Dendritic cell treated with granulocyte-macrophage colony-stimulating factor and Interleukin-4, amounts not matched to agents 40 ng/mL and 50 ng/mL, for 4 days (primary cell): ENCODE data around the gene HNRNPK.

Experiments
- H3K27ac Mint-ChIP-seq: one replicate; pipeline ENCODE4 v1.8.0; 2022; ENCODE audit warnings: mild to moderate bottlenecking, mixed read lengths
- H3K27me3 Mint-ChIP-seq: one replicate; pipeline ENCODE4 v1.8.0; 2022; ENCODE audit warnings: mild to moderate bottlenecking, mixed read lengths
- H3K36me3 Mint-ChIP-seq: one replicate; pipeline ENCODE4 v1.8.0; 2022; ENCODE audit warnings: low read depth, mixed read lengths
- H3K4me1 Mint-ChIP-seq: one replicate; pipeline ENCODE4 v1.8.0; 2022; ENCODE audit warnings: low read depth, mixed read lengths
- H3K4me3 Mint-ChIP-seq: one replicate; pipeline ENCODE4 v1.8.0; 2022; ENCODE audit warnings: mild to moderate bottlenecking, moderate library complexity, mixed read lengths
- H3K9me3 Mint-ChIP-seq: one replicate; pipeline ENCODE4 v1.8.0; 2022; ENCODE audit warnings: mixed read lengths
- intact Hi-C: fragments of 100-400 bp; cut with micrococcal nuclease; formaldehyde crosslinking; loops from one replicate; pipeline ENCODE4 v1.15.0; 2022

HNRNPK gene

DNA sequence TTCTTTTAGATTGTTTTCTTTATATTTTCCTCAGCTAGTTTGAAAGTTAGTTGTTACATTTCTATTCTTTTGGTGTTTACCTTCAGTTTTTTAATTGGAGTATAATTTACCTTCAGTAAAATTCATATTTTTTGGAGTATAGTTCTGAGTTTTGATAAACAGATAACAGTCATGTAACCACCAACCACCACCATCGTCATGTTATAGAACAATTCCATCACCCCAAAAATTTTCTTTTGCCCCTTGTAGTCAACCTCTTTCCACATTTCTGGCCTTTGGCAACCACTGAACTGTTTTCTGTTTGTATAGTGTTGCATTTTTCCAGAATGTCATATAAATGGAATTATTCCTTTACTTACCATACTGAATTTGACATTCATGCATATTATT, 7.4 kb upstream of the HNRNPK start:
- H3K4me1 Mint-ChIP-seq = peaks cover 36% of the 10 kb centered on the region
- no peak overlapping the region for H3K4me3 Mint-ChIP-seq
- H3K9me3 Mint-ChIP-seq = no peaks in the 10 kb centered on the region
- peaks cover 40% of the 10 kb centered on the region for H3K36me3 Mint-ChIP-seq
- H3K27ac Mint-ChIP-seq = peak overlapping the region; percentile 36
- intact Hi-C loops = no loop called here
- no peaks in the 10 kb centered on the region for H3K27me3 Mint-ChIP-seq

DNA sequence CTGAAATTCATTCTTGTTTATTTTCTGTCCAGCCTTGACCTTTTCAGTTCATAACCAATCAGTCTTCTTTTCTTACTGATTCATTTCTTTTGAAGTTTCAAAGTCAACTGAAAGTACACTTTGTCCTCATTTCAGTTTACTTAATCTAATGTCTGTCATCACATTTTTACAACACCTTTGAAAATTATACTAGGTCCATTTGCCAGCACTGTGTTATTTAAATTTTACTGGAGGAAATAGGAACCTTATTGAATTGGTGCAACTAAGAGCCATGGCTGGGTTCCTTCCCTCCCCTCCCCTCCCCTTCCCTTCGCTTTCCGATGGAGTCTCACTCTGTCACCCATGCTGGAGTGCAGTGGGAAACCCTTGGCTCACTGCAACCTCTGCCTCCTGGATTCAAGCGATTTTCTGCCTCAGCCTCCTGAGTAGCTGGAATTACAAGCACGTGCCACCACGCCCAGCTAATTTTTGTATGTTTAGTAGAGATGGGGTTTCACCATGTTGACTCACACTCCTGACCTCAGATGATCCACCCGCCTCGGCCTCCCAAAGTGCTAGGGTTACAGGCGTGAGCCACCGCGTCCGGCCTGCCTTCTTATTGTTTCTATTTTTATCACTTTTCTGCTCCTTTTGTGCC, 6.9 kb upstream of the HNRNPK start:
- Mint-ChIP-seq H3K36me3 (peaks cover 41% of the 10 kb centered on the region), H3K4me3 (no peak overlapping the region), H3K27ac (peak overlapping the region; percentile 36), H3K4me1 (peaks cover 38% of the 10 kb centered on the region), H3K9me3 (no peaks in the 10 kb centered on the region), H3K27me3 (no peaks in the 10 kb centered on the region)
- intact Hi-C loops = no loop called here

DNA sequence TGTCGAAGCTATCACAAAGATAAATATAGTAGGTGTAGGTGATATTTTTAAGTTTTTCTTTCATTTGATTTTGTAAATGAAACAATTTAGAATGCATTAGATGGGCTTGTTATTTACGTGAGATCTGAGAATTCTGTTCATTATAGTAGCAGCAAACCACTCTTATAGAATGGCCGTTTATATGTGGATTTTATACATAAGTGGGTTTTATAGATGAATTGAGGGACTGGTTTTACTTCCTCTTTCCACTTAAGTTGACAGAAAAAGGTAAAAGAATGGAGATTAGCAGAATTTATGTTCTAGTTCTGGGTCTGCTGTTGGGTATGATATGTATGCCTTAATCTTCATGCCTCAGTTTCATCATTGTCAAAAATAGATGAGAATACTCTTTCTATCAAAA, 6.2 kb upstream of the HNRNPK start:
- intact Hi-C loops = no loop called here
- H3K4me1 Mint-ChIP-seq = peaks cover 43% of the 10 kb centered on the region
- no peaks in the 10 kb centered on the region for H3K27me3 Mint-ChIP-seq
- no peak overlapping the region for H3K4me3 Mint-ChIP-seq
- H3K27ac Mint-ChIP-seq = no peak overlapping the region
- no peaks in the 10 kb centered on the region for H3K9me3 Mint-ChIP-seq
- H3K36me3 Mint-ChIP-seq = peaks cover 47% of the 10 kb centered on the region

DNA sequence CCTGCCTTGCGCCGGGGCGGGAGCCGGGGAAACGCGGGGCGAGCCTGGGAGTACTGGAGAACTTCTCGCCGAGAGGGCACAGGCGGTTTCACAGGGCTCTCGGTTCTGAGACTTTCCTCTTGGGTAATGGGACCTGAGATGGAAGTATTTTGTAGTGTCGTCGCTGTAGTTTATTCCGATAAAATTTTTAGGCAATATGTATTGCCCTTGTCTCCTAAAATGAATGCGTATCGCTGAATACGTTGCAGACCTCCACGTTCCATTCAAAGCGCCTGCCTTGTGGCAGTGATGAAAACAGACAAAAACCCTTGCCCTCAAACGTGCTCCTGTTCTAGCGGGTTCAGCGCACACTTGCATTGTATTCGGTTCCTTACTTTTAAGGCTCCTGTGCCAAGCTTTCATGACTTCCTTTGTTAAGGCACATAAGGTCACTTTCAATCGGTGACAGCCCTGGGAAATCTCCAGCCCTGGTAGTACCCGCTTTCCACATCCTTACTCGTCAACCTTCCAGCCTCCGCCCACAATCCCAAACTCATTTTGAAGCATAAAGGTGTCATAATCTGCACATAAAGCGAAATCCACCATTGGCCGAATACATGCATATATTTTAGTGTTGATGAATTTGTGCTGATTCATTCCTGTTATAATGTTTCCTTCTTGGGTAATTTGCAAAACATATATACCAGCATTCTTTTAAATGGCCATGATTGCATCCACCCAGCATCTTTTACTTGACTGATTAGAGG, 1.3 kb upstream of the HNRNPK start:
- peaks cover 62% of the 10 kb centered on the region for H3K36me3 Mint-ChIP-seq
- intact Hi-C loops = loop anchor here (5.0 kb wide), 1 partner anchor 1961 kb away; the partner anchor contains the start of gene NAA35
- H3K27ac Mint-ChIP-seq = peak overlapping the region; percentile 99
- H3K4me1 Mint-ChIP-seq = peaks cover 38% of the 10 kb centered on the region
- no peaks in the 10 kb centered on the region for H3K9me3 Mint-ChIP-seq
- H3K4me3 Mint-ChIP-seq = peak overlapping the region; percentile 97
- H3K27me3 Mint-ChIP-seq = no peaks in the 10 kb centered on the region

DNA sequence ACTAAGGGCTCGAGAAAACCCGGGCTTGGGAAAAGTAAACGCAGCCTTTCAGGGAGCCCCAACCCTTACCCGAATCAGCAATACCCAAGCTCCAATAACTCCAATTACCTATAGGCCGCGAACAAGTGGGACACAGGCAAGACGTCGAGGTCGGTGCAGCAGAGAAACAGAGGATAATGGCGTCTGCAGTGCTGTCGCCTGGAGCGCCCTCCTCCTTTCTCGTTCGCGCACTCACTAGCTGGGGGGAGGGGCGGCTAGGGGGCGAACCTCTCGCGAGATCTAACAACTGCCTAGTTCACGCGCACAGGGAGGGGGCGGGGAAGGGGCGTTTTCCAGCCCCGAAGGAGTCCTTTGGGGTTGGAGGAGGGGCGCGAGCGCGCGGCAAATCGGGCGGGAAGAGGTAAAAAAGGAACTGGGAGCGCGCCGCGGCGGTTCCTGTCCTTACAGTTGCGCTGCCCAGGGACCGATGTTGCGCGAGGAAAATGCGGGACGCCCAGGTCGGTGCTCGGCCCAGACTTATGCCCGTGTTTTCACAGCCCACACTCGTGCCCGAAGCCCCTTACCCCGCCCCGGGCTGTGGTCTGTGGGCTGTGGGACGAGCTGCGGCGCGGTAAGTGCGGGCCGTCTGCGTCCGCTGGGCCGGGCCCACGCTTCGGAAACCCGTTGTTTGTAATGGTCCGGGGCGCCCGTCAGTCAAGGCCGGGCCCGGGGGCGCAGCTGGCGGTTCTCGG, 545 bp upstream of the HNRNPK start, which contains the start of gene RMI1:
Gene RMI1 (plus strand): TSS at position 411 of the 731 bp plus-strand sequence. CDS start 20,182 bp downstream, outside the sequence.
- Mint-ChIP-seq H3K4me1 (peaks cover 37% of the 10 kb centered on the region), H3K27ac (peak within 1 kb of the TSS; percentile 99), H3K9me3 (no peaks in the 10 kb centered on the region), H3K36me3 (peaks cover 69% of the 10 kb centered on the region), H3K4me3 (peak within 1 kb of the TSS; percentile 97), H3K27me3 (no peaks in the 10 kb centered on the region)
- intact Hi-C loops = loop anchor here (1.0 to 5.0 kb wide), 3 partner anchors 24 to 1962 kb away; partner anchors contain the start of genes KIF27 and NAA35

DNA sequence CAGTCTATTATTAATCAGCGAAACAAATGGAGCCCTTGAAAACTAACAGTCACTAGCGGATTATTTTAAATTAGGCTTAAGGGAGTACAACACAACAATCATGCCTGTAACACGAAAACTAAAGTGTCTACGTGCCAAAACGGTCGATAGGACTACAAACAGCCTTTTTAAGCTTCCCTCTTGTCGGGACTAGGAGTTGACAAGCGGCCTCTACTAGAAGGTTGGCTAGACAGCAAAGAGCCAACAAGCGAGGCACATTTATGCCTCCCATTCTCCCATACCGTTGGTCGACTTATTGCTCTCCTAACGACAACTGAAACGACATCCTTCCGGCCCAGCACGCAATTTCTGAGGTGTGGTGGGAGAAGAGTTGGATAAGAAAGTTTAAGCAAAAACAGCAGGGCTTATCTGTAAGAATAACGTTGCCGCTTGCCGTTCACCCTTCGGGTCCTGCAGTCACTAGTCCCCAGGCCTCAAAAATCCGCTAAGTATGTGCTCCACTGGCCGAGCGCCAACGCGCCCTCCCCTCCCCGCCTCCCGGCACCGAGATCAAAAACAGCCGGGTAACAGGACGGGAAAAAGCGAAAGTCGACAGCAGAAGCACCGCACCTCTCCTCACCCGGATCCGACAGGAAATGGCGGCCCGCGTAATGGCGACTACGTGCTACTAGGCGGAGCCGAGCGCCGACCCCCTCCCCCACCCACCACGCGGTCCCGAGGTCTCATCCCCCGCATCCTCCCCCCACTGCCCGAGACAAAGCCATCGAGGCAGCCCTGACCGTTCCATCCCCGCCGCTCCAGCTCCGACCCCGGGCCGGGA, 813 bp downstream of the HNRNPK start:
- intact Hi-C loops = loop anchor here (10.0 kb wide), 1 partner anchor 274 kb away; the partner anchor contains the start of gene UBQLN1

DNA sequence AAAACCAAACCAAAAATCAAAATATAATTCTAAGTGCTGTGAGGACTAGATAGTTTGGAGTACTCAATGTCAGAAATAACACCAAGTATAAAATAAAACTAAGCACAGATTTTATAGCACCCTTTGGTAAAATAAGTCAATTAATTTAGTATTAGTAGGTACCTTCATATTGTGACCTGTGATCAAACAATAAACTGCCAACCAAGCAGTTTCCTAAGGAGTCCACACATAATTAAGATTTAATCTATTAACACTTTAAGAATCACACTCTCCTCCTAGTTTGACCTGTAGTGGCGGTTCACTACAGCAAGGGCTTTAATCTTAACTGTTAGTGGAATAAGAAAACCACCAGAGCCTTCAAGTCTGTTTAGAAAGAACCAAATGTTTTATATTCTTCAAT, 2.8 kb downstream of the HNRNPK start:
- H3K27me3 Mint-ChIP-seq = no peaks in the 10 kb centered on the region
- H3K9me3 Mint-ChIP-seq = no peaks in the 10 kb centered on the region
- peak overlapping the region; percentile 97 for H3K4me3 Mint-ChIP-seq
- intact Hi-C loops = loop anchor here (10.0 kb wide), 1 partner anchor 272 kb away; the partner anchor contains the start of gene UBQLN1
- H3K27ac Mint-ChIP-seq = no peak overlapping the region
- H3K4me1 Mint-ChIP-seq = peaks cover 37% of the 10 kb centered on the region
- peaks cover 96% of the 10 kb centered on the region for H3K36me3 Mint-ChIP-seq

More for the DNA sequence above, 813 bp downstream of the HNRNPK start:
- H3K27me3 Mint-ChIP-seq = no peaks in the 10 kb centered on the region
- peak overlapping the region; percentile 97 for H3K4me3 Mint-ChIP-seq
- H3K4me1 Mint-ChIP-seq = peaks cover 48% of the 10 kb centered on the region
- no peaks in the 10 kb centered on the region for H3K9me3 Mint-ChIP-seq
- H3K27ac Mint-ChIP-seq = peak overlapping the region; percentile 99
- H3K36me3 Mint-ChIP-seq = peaks cover 83% of the 10 kb centered on the region

DNA sequence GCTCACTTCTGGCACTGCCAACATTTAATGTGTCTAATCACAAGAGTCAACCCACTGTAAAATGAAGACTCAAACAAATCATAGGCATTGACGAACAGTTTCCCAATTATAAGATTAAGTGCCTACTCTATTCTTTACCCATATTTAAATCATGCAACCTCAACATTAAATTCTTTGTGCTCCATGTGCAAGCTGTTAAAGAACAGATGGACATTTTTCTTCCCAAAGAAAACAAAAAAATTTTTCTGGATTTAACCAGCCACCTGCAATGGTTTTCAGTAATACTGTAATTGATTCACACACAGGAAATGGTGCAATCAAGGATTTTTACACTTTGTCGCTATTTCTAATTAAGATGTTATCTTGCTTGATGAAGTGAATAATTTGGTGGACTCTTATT, 3.6 kb downstream of the HNRNPK start:
- H3K27me3 Mint-ChIP-seq = no peaks in the 10 kb centered on the region
- intact Hi-C loops = loop anchor here (10.0 kb wide), 1 partner anchor 272 kb away; the partner anchor contains the start of gene UBQLN1
- H3K4me1 Mint-ChIP-seq = peaks cover 32% of the 10 kb centered on the region
- H3K4me3 Mint-ChIP-seq = no peak overlapping the region
- no peaks in the 10 kb centered on the region for H3K9me3 Mint-ChIP-seq
- no peak overlapping the region for H3K27ac Mint-ChIP-seq
- H3K36me3 Mint-ChIP-seq = peaks cover 100% of the 10 kb centered on the region

DNA sequence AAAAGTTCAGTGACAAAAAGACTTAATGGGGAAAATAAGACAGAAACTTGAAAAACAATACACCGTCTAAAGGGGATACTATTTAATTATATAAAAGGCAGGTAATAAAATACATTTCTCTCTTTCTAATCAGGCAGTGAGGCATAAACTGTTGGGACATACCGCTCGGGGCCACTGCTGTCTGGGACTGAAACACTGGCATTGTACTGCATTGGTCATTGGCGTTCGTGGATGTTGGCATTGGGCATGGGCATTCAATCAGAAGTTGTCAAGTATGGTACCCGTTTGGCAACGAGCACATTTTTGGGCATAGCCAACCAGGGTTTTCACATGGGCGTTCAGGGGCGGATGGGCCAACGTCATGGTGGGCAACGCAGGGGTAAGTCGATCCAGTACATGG, 4.7 kb downstream of the HNRNPK start:
- intact Hi-C loops = loop anchor here (10.0 kb wide), 1 partner anchor 270 kb away; the partner anchor contains the start of gene UBQLN1
- no peak overlapping the region for H3K27ac Mint-ChIP-seq
- no peaks in the 10 kb centered on the region for H3K27me3 Mint-ChIP-seq
- H3K4me3 Mint-ChIP-seq = no peak overlapping the region
- H3K4me1 Mint-ChIP-seq = peaks cover 29% of the 10 kb centered on the region
- peaks cover 100% of the 10 kb centered on the region for H3K36me3 Mint-ChIP-seq
- H3K9me3 Mint-ChIP-seq = no peaks in the 10 kb centered on the region

DNA sequence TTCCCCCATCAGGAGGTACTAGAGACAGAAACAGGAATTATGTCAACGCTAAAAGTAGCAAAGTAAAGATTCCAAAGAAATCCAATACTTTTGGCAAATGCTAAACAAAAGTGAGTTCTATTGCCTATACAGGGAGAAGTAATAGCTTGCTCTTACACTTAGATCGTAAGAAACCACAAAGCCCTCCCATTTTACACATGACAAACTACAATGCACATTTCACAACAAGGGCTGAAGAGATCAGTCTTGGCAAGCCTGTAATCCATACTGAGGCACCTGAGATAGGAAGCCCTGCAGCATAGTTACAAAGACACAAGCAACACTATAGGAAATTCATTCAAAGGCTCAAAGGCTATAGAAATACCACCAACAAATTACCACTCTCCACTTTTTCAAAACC, 7.7 kb downstream of the HNRNPK start:
- H3K4me3 Mint-ChIP-seq = no peak overlapping the region
- H3K4me1 Mint-ChIP-seq = peaks cover 22% of the 10 kb centered on the region
- H3K27ac Mint-ChIP-seq = no peak overlapping the region
- no peaks in the 10 kb centered on the region for H3K9me3 Mint-ChIP-seq
- peaks cover 99% of the 10 kb centered on the region for H3K36me3 Mint-ChIP-seq
- H3K27me3 Mint-ChIP-seq = no peaks in the 10 kb centered on the region
- intact Hi-C loops = loop anchor here (10.0 kb wide), 1 partner anchor 267 kb away; the partner anchor contains the start of gene UBQLN1

DNA sequence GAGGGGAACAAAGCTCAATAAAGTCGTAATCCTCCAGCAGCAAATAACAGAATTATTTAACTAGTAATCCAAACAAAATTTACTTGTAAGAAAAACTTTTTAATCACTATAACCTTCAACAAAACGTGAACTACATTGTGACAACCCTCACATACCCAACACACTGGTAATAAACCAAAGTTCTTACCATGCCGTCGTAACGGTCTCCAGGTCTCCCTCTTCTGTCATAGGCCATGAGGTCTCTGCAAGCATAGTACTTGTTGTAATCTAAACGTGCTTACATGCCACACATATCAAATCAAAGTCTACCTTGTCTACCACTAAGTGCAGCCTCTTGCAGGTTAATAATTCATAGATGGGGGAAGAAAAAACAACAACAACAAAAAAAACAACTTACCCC, 8.5 kb downstream of the HNRNPK start:
- Mint-ChIP-seq H3K4me1 (peaks cover 26% of the 10 kb centered on the region), H3K4me3 (no peak overlapping the region), H3K27ac (no peak overlapping the region), H3K36me3 (peaks cover 99% of the 10 kb centered on the region), H3K9me3 (no peaks in the 10 kb centered on the region), H3K27me3 (no peaks in the 10 kb centered on the region)
- intact Hi-C loops = loop anchor here (10.0 kb wide), 1 partner anchor 267 kb away; the partner anchor contains the start of gene UBQLN1

DNA sequence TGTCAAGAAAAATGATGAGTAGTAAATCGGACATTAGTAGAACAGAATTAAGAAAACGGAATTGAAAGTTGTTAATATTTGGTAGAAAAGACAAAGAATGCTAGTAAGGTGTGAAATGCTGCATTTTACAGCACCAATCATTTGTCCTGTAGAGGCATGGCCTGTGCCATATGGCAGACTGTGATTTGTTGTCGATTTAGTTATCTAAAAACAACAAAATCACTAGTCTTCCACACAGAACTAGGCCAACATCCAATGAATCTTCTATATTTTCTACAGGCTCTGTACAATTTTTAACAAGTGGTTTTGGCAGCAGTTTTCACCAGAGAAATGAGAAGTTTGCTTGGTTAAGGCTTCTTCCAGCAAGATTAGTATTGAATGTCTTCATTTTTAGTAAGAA, 10.4 kb downstream of the HNRNPK start:
- no peak overlapping the region for H3K27ac Mint-ChIP-seq
- peaks cover 10% of the 10 kb centered on the region for H3K4me1 Mint-ChIP-seq
- intact Hi-C loops = loop anchor here (10.0 kb wide), 1 partner anchor 265 kb away; the partner anchor contains the start of gene UBQLN1
- no peaks in the 10 kb centered on the region for H3K27me3 Mint-ChIP-seq
- H3K9me3 Mint-ChIP-seq = no peaks in the 10 kb centered on the region
- peaks cover 87% of the 10 kb centered on the region for H3K36me3 Mint-ChIP-seq
- H3K4me3 Mint-ChIP-seq = no peak overlapping the region

DNA sequence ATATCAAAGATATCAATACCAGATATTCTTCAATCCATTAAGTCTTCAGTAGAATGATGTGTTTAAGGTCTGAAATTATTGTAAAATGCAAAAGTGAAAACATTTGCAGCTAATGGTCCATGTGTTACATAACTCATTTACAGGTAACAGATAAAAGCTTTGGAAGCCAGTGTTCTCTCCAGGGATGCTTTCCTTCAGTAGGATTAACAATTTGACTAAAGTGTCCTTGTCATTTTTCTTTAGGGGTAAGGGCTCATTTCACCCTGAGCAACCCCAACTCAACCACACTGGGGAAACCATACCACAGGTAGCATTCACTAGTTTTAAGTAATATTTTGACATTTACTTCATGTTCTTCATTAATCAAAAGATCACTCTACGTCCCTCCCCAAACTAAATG, 12.9 kb downstream of the HNRNPK start:
- Mint-ChIP-seq H3K9me3 (no peaks in the 10 kb centered on the region), H3K4me3 (no peak overlapping the region), H3K36me3 (peaks cover 61% of the 10 kb centered on the region), H3K27me3 (no peaks in the 10 kb centered on the region), H3K4me1 (peaks cover 5% of the 10 kb centered on the region), H3K27ac (peak overlapping the region; percentile 5)
- intact Hi-C loops = no loop called here
